B cell (primary cell): Measurements from ENCODE around the gene EPB41L1. TPM values are rescaled to one million over a fixed set of nuclear protein-coding genes. Genes with fewer than 3 reads are reported as not detected.

Source experiments
- ATAC-seq: fragments of 200-7000 bp; cut with Tn5 transposase; one replicate; pipeline ENCODE4 v1.10.0; 2021; ENCODE audit warnings: low read depth, mild to moderate bottlenecking, moderate number of reproducible peaks, moderate library complexity
- CTCF ChIA-PET: fragments of 350-600 bp; sonication (Branson Sonifier 250); formaldehyde crosslinking; loops from one replicate; lab custom pipeline; 2021; ENCODE audit warnings: antibody characterized with exemption, inconsistent platforms; lab: Charles Lee
- POLR2A ChIA-PET: fragments of 350-600 bp; sonication (Branson Sonifier 250); formaldehyde crosslinking; loops from one replicate; lab custom pipeline; 2021; ENCODE audit warnings: antibody characterized with exemption; lab: Charles Lee
- DNase-seq: peaks from one replicate; pipeline ENCODE4 v3.0.0; 2013
- H2AFZ ChIP-seq: 2 replicates; pipeline ENCODE4 v1.6.1; 2012; ENCODE audit warnings: mild to moderate bottlenecking, low read depth, low read length; ENCODE audit not compliant: insufficient read depth, poor library complexity, severe bottlenecking
- H3K27ac ChIP-seq, 2 donors: 1 replicate in 1 of 2; 2 replicates in 1 of 2; pipeline ENCODE4 v1.5.1; 2012 to 2013; ENCODE audit warnings: low read length in 2 of 2, mild to moderate bottlenecking in 2 of 2, moderate library complexity in 1 of 2
- H3K27me3 ChIP-seq, 4 experiments: fragments of 200-600 bp in 1 of 4; sonication (generic) in 1 of 4; replicated peaks in 1 of 4; 1 replicate in 2 of 4; 2 replicates in 2 of 4; pipeline versions ENCODE4 v1.6.1 to v1.7.0; 2013 to 2016; ENCODE audit warnings: low read length in 3 of 4, mild to moderate bottlenecking in 2 of 4, mixed read lengths in 1 of 4, moderate library complexity in 1 of 4; ENCODE audit not compliant: insufficient read depth in 4 of 4, control insufficient read depth in 3 of 4; ENCODE audit errors: control extremely low read depth in 1 of 4
- H3K36me3 ChIP-seq, 2 experiments: replicated peaks in 1 of 2; 1 replicate in 1 of 2; 2 replicates in 1 of 2; pipeline versions ENCODE4 v1.6.1 to v1.7.1; 2013; ENCODE audit warnings: low read length in 1 of 2; ENCODE audit not compliant: insufficient read depth in 2 of 2, control insufficient read depth in 1 of 2; ENCODE audit errors: control extremely low read depth in 1 of 2, extremely low read depth in 1 of 2
- H3K4me1 ChIP-seq, 2 donors: fragments of 200-600 bp in 1 of 2; sonication (generic) in 1 of 2; 1 replicate in 1 of 2; 2 replicates in 1 of 2; pipeline versions ENCODE4 v1.5.1 to v1.6.1; 2013 to 2017; ENCODE audit warnings: low read length in 2 of 2; ENCODE audit not compliant: control insufficient read depth in 2 of 2, insufficient read depth in 2 of 2
- H3K4me2 ChIP-seq: replicated peaks from 2 replicates; pipeline ENCODE3; 2012; ENCODE audit warnings: mild to moderate bottlenecking, low read depth, low read length; ENCODE audit not compliant: poor library complexity, severe bottlenecking
- H3K4me3 ChIP-seq, 5 experiments: fragments of 200-600 bp in 1 of 5; sonication (generic) in 1 of 5; 1 replicate in 3 of 5; 2 replicates in 2 of 5; pipeline versions ENCODE4 v1.5.1 to v1.7.0; 2011 to 2016; ENCODE audit warnings: low read length in 4 of 5, mild to moderate bottlenecking in 4 of 5, low read depth in 2 of 5, control low read depth in 1 of 5, moderate library complexity in 1 of 5; ENCODE audit not compliant: insufficient read depth in 1 of 5; ENCODE audit errors: control extremely low read depth in 1 of 5, extremely low read depth in 1 of 5
- H3K79me2 ChIP-seq: fragments of 200-600 bp; sonication (generic); one replicate; pipeline ENCODE4 v1.6.0; 2016; ENCODE audit warnings: low read length; ENCODE audit not compliant: control insufficient read depth, insufficient read depth
- H3K9ac ChIP-seq: fragments of 200-600 bp; sonication (generic); 2 replicates; pipeline ENCODE4 v1.6.1; 2017; ENCODE audit warnings: mild to moderate bottlenecking, low read length, moderate library complexity
- H3K9me3 ChIP-seq, 3 donors: one replicate each; pipeline versions ENCODE4 v1.6.1 to v1.7.1; 2013; ENCODE audit warnings: low read length in 2 of 3; ENCODE audit not compliant: control insufficient read depth in 2 of 3, insufficient read depth in 1 of 3; ENCODE audit errors: control extremely low read depth in 1 of 3
- H4K20me1 ChIP-seq: 2 replicates; pipeline ENCODE4 v1.6.0; 2012; ENCODE audit warnings: mild to moderate bottlenecking, low read length; ENCODE audit not compliant: insufficient read depth, control insufficient read depth, poor library complexity, severe bottlenecking
- H3K27ac Mint-ChIP-seq: one replicate; pipeline ENCODE4 v1.8.0; 2021; ENCODE audit warnings: mixed read lengths
- H3K27me3 Mint-ChIP-seq: one replicate; pipeline ENCODE4 v1.8.0; 2021; ENCODE audit warnings: mixed read lengths
- H3K4me1 Mint-ChIP-seq: one replicate; pipeline ENCODE4 v1.8.0; 2021; ENCODE audit warnings: mixed read lengths
- H3K4me3 Mint-ChIP-seq: one replicate; pipeline ENCODE4 v1.8.0; 2021; ENCODE audit warnings: mixed read lengths
- H3K9me3 Mint-ChIP-seq: one replicate; pipeline ENCODE4 v1.8.0; 2022; ENCODE audit warnings: mixed read lengths; ENCODE audit not compliant: insufficient read depth
- CTCF ChIP-seq: fragments of 200-600 bp; IDR thresholded peaks from one replicate; pipeline ENCODE4 v1.8.0; 2022; ENCODE audit warnings: antibody characterized with exemption, mild to moderate bottlenecking
- EZH2 ChIP-seq: IDR thresholded peaks from 2 replicates; pipeline ENCODE4 v1.6.1; 2012; ENCODE audit warnings: borderline replicate concordance, low read depth, mild to moderate bottlenecking, moderate library complexity, low read length; ENCODE audit not compliant: insufficient read depth, poor library complexity, severe bottlenecking
- WGBS: methylation state at CpG from one replicate; pipeline ENCODE4 v1.1.5; 2013; ENCODE audit warnings: missing lambda C conversion rate; ENCODE audit not compliant: insufficient coverage; 5-methylcytosine and 5-hydroxymethylcytosine counted together
- intact Hi-C: fragments of 100-400 bp; cut with micrococcal nuclease; formaldehyde crosslinking; loops from one replicate; pipeline ENCODE4 v1.10.0; 2022
- polyA plus RNA-seq: library from polyadenylated mRNA; depleted of rRNA; stranded (reverse); fragments of >200 nt; gene quantifications from 2 replicates; pipeline ENCODE4 v1.2.3, GENCODE V29; 2012
- total RNA-seq, 2 donors: library from RNA; stranded (reverse); fragments of 120-200 nt in 1 of 2; gene quantifications; 1 replicate in 1 of 2; 2 replicates in 1 of 2; pipeline versions ENCODE4 v1.2.3 to v1.2.4, GENCODE V29; 2013 to 2022

EPB41L1 gene
- total and polyA plus RNA-seq, 2 donors (not counting 1 experiment from before 2014, with no cell fraction given) = 0.12 to 1.3 TPM

DNA sequence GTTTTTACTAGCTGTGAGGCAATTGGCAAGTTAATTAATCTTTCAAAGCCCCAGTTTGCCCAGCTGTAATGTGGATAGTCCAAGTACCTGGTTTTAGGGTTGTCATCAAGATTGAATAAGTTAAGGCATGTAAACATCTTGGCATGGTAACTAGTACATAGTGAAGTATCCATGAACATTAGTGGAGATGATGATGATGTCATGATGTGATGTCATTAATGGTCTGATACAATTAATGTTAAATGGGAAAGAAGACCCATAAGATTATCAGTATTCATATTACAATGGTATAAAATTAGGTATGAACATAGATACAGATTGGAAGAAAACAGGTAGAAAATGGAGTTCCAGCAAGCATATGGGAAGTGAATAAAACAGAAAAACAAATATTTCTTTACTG lies 5.3 kb downstream of the EPB41L1 start:
- Mint-ChIP-seq H3K4me3 (no peak overlapping the region), H3K27ac (no peak overlapping the region), H3K4me1 (peaks cover 9% of the 10 kb centered on the region), H3K27me3 (peaks cover 14% of the 10 kb centered on the region), H3K9me3 (no peaks in the 10 kb centered on the region)
- no peaks in the 10 kb centered on the region for H3K79me2 ChIP-seq
- intact Hi-C loops = no loop called here
- no peak overlapping the region for H3K9ac ChIP-seq
- H3K27ac ChIP-seq = no peak overlapping the region
- no peak for TF ChIP-seq EZH2
- no peak for TF ChIP-seq CTCF
- ChIA-PET CTCF (interaction anchor here (2.0 kb wide), 1 partner anchor 167 kb away, joined by 9 read pairs; no protein-coding TSS in a partner anchor), POLR2A (no interaction called here)
- no peaks in the 10 kb centered on the region for H3K36me3 ChIP-seq
- H3K4me2 ChIP-seq = no peak overlapping the region
- ATAC-seq (no peak), DNase-seq (no peak)
- no peak overlapping the region for H2AFZ ChIP-seq
- no peak overlapping the region for H3K4me3 ChIP-seq
- H3K27me3 ChIP-seq = peaks cover 0 to 17% (median 9%) of the 10 kb centered on the region in 4 experiments
- no peaks in the 10 kb centered on the region for H4K20me1 ChIP-seq
- H3K9me3 ChIP-seq = no peaks in the 10 kb centered on the region
- H3K4me1 ChIP-seq = peaks cover 5 to 9% of the 10 kb centered on the region in 2 donors

- H3K4me3 Mint-ChIP-seq = no peak overlapping the region
- H3K27me3 Mint-ChIP-seq = peaks cover 4% of the 10 kb centered on the region
- DNase-seq (no peak), ATAC-seq (no peak)
- Histone ChIP-seq H3K4me3 (no peak overlapping the region), H3K4me2 (no peak overlapping the region), H3K9me3 (no peaks in the 10 kb centered on the region), H3K36me3 (no peaks in the 10 kb centered on the region), H3K27ac (no peak overlapping the region), H2AFZ (no peak overlapping the region), H4K20me1 (no peaks in the 10 kb centered on the region), H3K9ac (no peak overlapping the region), H3K79me2 (no peaks in the 10 kb centered on the region), H3K27me3 (no peaks in the 10 kb centered on the region), H3K4me1 (peaks cover 6 to 7% of the 10 kb centered on the region in 2 donors)
- H3K4me1 Mint-ChIP-seq = peaks cover 8% of the 10 kb centered on the region
- WGBS = 82% methylated on average over 13 of the region's 14 CpGs
- H3K27ac Mint-ChIP-seq = no peak overlapping the region
- intact Hi-C loops = no loop called here
- ChIA-PET POLR2A (no interaction called here), CTCF (interaction anchor here (0.7 to 2.0 kb wide), 3 partner anchors 35 to 277 kb away, joined by 3 to 5 read pairs (median 3); no protein-coding TSS in a partner anchor)
- no peak for TF ChIP-seq CTCF
- no peak for TF ChIP-seq EZH2
- H3K9me3 Mint-ChIP-seq = no peaks in the 10 kb centered on the region
Observed at GRCh38 chr20:36162272-36162966, 7.9 kb downstream of the EPB41L1 start.
